ENCODE data around the gene ELL.

The ELL gene

GRCh38 chr19:18465214-18465963 lies 56.5 kb downstream of the ELL start:
- no peak for DNase-seq
- Histone ChIP-seq H3K4me3 (ENCODE audit: low read depth, low read length) (no peak overlapping the region), H3K27me3 (ENCODE audit: insufficient read depth, low read depth, severe bottlenecking) (no peaks in the 10 kb centered on the region), H3K27ac (no peak overlapping the region), H3K36me3 (peaks cover 19% of the 10 kb centered on the region), H3K9me3 (ENCODE audit: severe bottlenecking) (no peaks in the 10 kb centered on the region)
- no peak for TF ChIP-seq CTCF (IDR thresholded peaks at IDR 0.05; ENCODE audit: low read depth, low read length)

DNA sequence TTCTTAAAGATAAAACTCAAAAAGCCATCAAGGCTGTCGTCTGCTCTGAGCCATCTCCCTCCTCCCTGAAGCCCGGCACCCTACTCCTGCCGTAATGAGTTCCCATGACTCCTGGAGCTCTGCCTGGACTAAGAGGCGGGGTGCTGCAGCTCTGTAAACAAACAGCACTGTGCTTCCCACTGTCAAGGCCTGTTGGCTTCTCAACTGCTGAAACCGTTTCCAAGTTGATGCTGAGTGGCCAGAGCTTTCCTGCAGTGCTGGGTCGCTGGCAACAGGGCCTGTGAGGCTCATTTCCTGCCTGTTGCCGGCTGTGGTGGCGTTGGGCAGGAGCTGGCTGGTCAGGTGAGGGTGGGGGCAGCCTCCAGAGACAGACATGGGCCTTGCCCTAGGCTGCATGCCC lies 57.2 kb downstream of the ELL start:
- Histone ChIP-seq H3K36me3 (peaks cover 19% of the 10 kb centered on the region), H3K4me3 (ENCODE audit: low read depth, low read length) (no peak overlapping the region), H3K27ac (no peak overlapping the region), H3K27me3 (ENCODE audit: insufficient read depth, low read depth, severe bottlenecking) (no peaks in the 10 kb centered on the region), H3K9me3 (ENCODE audit: severe bottlenecking) (no peaks in the 10 kb centered on the region)
- no peak for TF ChIP-seq CTCF (IDR thresholded peaks at IDR 0.05; ENCODE audit: low read depth, low read length)
- DNase-seq, result no peak

DNA sequence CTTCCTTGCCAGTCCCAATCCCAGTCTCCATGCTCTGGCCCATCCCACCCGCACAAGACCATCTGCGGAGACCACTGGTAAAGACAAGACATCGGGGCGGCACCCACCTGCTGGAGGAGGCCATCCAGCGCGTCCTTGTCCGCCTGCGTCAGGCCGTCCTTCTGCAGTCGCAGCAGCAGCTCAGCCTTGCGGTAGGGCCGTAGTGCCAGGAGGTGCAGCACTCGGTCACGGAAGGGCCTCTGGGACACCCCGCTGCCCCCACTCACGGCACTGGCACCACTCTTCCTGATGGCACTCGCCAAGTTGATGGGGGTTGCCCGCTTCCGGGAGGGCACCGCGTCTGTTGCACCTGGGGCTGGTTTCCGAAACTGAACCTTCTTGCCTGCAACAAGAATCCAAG lies 60.4 kb downstream of the ELL start:
- H3K4me3 ChIP-seq (ENCODE audit: low read depth, low read length), result no peak overlapping the region
- no peaks in the 10 kb centered on the region for H3K27me3 ChIP-seq (ENCODE audit: insufficient read depth, low read depth, severe bottlenecking)
- peaks cover 19% of the 10 kb centered on the region for H3K36me3 ChIP-seq
- TF ChIP-seq CTCF (IDR thresholded peaks at IDR 0.05; ENCODE audit: low read depth, low read length), result no peak
- H3K27ac ChIP-seq, result no peak overlapping the region
- no peaks in the 10 kb centered on the region for H3K9me3 ChIP-seq (ENCODE audit: severe bottlenecking)
- no peak for DNase-seq

- DNase-seq, result no peak
- H3K4me3 ChIP-seq (ENCODE audit: low read depth, low read length), result no peak overlapping the region
- no peaks in the 10 kb centered on the region for H3K9me3 ChIP-seq (ENCODE audit: severe bottlenecking)
- H3K36me3 ChIP-seq, result peaks cover 24% of the 10 kb centered on the region
- no peak overlapping the region for H3K27ac ChIP-seq
- no peak for TF ChIP-seq CTCF (IDR thresholded peaks at IDR 0.05; ENCODE audit: low read depth, low read length)
- no peaks in the 10 kb centered on the region for H3K27me3 ChIP-seq (ENCODE audit: insufficient read depth, low read depth, severe bottlenecking)
Observed at GRCh38 chr19:18460900-18461299, 61.0 kb downstream of the ELL start.

GRCh38 chr19:18457483-18458331 lies 64.2 kb downstream of the ELL start:
- Histone ChIP-seq H3K9me3 (ENCODE audit: severe bottlenecking) (no peaks in the 10 kb centered on the region), H3K4me3 (ENCODE audit: low read depth, low read length) (no peak overlapping the region), H3K27ac (no peak overlapping the region), H3K36me3 (peaks cover 20% of the 10 kb centered on the region), H3K27me3 (ENCODE audit: insufficient read depth, low read depth, severe bottlenecking) (no peaks in the 10 kb centered on the region)
- no peak for TF ChIP-seq CTCF (IDR thresholded peaks at IDR 0.05; ENCODE audit: low read depth, low read length)
- no peak for DNase-seq
